Astrocyte (in vitro differentiated cells and primary cell): ENCODE results near the gene MCF2L.

Experiments used
- EZH2 ChIP-seq: IDR thresholded peaks from 2 replicates; pipeline ENCODE4 v1.6.1; 2012; ENCODE audit warnings: mild to moderate bottlenecking, low read length, inconsistent platforms; ENCODE audit not compliant: insufficient read depth
- TF ChIP-seq, protein P1 (sequence below): IDR thresholded peaks from 2 replicates; pipeline ENCODE4 v1.5.1; 2011; ENCODE audit warnings: low read depth, mild to moderate bottlenecking, inconsistent platforms, low read length, moderate library complexity; ENCODE audit not compliant: insufficient read depth

DNA sequence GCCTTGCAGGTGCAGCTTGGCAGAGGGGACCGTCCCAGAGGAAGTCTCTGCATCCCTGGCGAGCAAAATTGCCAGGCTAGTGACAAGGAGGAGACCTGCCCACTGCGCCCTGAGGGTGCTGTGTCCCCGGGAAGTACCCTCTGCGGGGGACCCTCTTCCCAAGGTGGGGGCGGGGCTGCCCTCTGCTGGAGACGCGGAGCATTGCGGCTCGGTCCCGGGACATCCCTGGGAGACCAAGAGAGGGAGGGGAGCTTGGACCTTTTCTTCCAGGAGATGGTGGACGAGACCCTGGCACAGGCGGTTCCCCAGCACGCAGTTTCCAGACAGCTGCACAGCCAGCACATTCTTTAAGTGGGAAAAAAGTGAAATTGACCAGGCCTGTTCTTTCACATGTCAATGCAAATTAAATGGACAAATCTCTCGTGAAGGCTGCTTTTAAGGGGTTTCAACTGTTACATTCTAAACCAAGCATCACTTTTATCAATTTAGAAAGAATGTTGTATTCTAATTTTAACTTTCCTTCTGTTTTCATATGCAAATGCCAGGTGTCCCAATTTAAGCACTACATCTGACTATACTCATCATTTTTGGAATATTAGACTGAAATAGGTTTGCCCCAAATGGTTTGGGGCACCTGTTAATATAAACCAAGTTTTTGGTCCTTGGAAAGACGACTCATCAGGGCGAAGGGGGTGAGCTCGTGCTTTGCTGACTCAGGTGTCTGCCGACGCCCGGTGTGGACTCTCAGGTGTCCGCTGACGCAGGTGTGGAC is 60.7 kb downstream of the MCF2L start:
- no peak for TF ChIP-seq EZH2
- TF ChIP-seq, protein P1, sequence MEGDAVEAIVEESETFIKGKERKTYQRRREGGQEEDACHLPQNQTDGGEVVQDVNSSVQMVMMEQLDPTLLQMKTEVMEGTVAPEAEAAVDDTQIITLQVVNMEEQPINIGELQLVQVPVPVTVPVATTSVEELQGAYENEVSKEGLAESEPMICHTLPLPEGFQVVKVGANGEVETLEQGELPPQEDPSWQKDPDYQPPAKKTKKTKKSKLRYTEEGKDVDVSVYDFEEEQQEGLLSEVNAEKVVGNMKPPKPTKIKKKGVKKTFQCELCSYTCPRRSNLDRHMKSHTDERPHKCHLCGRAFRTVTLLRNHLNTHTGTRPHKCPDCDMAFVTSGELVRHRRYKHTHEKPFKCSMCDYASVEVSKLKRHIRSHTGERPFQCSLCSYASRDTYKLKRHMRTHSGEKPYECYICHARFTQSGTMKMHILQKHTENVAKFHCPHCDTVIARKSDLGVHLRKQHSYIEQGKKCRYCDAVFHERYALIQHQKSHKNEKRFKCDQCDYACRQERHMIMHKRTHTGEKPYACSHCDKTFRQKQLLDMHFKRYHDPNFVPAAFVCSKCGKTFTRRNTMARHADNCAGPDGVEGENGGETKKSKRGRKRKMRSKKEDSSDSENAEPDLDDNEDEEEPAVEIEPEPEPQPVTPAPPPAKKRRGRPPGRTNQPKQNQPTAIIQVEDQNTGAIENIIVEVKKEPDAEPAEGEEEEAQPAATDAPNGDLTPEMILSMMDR, result peak; percentile 69
